HG03066 (cell line): ENCODE measurements around the gene PDLIM5.
A peak's percentile ranks its signal among the peaks of the same experiment; 100 is the strongest.
"Not testable (repeated sequence)": the region's sequence is repeated elsewhere in the genome, so short reads cannot be mapped to it uniquely, and the experiment has no call there.

Experiments
- ATAC-seq: cut with Tn5 transposase; IDR thresholded peaks from one replicate; pipeline ENCODE4 v1.9.1; 2021; ENCODE audit warnings: low read depth; ENCODE audit not compliant: unreplicated experiment

PDLIM5 gene

DNA sequence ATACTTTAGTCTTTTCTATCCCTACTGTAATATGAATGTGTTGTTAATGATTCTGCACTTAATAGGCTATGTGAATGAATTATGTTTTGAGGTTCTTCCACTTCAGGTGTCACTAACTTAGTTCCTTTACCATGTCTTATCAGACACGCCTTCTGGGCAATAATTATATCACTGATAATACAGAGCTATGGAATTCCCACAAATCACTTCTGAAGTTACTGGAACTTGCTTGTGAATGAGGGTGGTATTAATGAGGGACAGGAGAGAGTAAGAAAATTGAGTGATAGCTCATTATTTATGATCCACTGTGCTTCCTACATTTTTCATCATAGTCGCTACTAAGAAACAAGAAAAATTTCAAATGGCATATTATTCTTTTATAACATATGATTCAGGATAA lies 130.0 kb downstream of the PDLIM5 start:
- ATAC-seq: no peak

DNA sequence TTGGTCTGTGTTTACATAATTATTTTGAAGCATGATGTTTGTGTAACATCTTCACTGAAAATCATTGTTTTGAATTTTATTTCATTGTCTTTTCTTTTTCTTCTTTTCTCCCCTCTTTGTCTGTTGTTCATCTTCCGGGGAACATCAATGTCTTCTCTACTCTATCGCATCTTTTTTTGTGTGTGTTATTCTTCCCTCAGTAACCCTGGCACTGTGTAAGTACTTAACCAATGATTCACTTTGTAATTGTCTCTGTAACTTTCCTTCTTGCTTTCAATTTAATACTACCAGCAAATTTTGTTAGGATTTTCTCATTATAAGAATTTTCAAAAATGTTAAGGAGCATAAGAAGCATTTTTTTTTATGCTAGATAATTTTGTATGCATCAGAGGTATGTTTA lies 130.8 kb downstream of the PDLIM5 start:
- ATAC-seq: no peak

DNA sequence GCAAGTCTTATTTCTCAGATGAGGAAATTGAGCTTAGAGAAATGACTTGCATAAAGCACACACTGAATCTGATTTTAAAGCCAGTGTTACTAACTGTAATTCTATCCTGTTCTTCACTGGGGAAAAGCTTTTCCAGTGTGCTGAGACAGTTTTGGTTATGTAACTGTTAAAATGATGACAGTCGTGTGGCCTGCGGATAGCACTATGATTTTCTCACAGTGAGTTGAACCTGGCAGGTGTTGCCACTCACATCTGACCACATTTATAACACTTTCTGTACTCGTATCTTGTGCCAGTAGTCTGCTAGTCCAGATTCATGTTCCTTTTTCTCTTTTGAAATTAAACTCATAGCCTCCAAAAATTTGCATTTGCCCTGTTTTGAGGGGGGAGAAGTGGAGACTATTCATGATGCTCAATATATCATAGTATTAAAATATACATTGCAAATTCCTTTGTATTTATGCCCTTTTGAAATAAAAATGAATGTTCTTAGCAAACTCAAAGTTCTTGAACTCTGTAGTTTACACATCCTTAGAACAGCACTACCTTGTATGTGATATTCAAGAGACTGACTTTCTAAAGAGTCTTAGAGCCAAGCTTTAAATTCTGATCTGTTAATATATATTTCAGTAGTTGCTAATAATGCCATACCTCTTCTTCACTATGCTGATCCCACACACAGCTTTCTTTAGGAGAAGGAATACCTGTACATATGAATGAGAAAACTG lies 132.3 kb downstream of the PDLIM5 start:
- peak; percentile 54 for ATAC-seq

DNA sequence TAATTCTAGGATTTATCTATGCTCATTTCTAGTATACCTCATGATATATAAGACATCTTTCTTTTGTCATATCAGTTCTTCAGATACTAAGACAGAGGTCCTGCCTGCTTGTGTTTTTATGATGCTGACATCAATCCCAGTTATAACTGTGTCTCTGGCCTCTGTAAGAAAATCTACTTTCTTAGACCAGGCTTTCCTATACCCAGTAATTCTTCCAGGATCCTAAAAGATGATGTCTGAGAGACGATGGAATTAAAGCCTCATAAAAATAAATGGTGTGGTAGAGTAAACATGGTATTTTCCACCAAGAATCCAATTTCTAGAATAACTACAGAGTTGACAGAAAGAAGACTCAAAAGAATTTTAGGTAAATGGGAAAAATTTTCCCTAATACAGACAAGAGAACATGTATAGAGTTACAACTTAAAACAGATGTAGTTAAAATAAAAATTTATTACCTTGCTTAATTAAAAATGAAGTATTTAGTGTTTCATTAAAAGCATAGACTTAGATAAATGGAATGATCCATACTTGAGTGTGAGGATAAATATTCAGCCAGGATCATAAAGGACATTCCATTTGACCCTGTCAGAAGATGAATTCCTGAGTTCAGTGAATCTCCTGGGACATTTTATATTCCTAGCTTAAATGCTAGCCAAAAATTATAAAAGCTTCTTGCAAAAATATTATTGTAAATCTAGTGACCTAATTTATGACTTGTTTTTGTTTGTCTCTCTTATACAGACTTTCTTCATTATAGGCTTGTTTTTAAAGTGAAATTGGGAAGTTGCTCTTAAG lies 137.4 kb downstream of the PDLIM5 start:
- ATAC-seq: no peak

DNA sequence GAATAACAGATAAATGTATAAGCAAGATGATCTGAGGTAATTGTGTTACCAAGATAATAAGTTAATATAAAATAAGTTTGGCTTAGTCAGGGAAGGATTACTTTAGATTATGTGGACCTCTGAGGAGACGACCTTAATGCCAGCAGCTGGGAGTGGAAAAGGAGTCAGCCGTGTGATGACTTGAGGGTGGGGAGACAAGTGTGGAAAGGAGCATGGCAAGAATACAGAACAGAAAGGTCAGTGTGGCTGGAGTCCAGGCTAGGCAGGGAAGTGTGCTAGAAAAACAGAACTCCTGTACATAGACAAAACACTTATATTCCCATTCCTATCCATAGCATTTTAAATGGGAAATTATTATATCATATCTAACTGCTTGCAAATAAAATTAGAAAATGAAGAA lies 138.8 kb downstream of the PDLIM5 start:
- no peak for ATAC-seq

DNA sequence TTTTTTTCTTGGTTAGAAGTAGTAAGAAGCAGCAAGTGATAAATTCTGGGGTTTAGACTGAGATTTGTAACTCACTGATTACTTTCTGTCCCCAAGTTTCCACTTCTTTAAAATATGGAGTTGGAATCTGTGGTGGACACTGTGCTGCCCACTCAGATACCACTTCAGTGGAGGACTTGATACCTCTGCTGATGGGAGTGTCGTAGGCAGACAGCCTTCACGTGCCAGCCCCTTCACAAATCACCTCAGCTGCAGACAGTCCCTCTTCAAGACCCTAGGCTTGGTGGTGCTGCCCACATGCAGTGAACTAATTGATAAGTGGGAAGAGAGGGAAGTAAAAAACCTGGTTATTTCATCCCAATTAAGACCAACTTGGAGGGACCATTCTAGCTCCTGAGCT lies 139.5 kb downstream of the PDLIM5 start:
- ATAC-seq: no peak

DNA sequence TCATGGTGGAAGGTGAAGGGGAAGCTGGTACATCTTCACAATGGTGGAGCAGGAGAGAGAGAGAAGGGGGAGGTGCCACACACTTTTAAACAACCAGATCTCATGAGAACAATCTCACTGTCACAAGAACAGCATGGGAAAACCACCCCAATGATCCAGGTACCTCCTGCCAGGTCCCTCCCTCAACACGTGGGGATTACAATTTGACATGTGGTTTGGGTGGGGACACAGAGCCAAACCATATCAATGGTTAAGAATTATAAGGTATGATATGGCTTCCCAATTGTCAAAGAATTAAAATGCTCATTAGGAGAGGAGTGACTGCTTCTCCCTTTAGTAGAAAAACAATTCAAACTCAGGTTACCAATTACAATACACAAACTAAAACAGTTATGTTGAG lies 143.3 kb downstream of the PDLIM5 start:
- no peak for ATAC-seq

DNA sequence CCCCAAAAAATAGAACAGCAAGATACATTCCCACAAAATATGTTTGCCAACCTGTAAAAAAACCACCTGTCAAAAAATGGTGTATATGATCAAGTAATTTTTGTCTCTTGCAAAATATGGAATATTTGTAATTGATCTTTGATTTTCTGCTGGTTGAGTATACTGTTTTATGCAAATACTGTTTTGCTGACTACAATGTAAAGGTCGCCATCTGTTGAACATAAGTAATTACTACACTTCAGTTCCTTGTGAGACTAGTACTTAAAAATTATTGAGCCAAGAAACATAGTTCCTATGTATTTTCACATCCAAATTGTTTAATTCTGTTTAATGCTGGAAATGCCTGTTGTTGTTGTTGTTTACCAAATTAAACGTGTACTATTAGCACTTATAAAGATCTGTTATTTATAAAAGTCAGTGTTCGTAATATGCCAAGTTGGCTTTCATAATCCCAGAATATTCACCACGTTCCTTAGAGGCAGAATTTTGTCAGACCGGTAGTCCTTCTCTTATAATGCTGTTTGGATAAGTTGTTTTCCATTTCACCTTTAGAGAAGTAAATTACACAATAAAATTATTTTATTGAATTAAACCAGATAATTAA lies 144.2 kb downstream of the PDLIM5 start:
- peak; percentile 94 for ATAC-seq

DNA sequence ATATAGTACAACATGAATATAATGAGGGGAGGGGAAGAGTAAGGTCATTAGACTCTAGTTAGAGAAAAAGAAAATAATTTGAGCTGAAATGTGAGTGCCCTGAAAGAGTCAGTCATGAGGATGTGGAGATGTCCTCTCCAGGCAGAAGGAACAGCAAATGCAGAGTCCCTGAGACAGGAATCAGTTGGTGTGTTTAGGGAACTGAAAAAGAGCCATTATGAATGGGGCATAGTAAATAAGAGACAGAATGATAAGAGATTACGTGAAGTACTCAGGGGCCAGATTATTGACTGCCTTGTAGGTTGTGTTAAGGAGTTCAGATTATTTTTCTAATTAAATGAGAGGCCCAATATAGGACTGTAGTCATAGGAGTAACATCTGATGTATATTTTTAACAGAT lies 147.0 kb downstream of the PDLIM5 start:
- ATAC-seq: no peak

DNA sequence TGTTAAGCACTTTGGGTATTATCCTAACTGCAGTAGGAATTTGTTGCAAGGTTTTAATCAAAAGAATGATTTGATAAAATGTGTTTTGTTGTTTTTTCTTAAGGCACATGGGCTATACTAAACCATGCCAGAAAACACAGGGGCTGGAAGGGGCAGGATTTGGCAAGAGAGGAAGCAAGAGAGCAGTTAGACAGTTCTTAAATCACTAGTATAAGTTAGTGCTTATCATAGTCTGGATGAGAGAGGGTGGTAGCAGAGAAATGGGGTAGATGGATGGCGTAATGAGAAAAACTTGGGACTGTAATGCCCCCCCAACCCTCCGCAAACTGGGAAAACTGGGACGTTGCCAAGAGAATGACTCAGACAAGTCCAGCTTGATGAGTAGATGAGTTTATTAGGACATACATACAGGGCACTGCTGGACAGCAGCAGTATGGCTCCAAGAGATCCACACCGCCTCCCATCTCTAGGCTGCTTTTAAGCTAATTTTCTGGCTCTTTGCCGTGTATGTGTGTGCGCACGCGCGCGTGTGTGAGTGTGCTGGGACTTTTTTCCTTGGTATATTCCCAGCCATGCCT lies 151.5 kb downstream of the PDLIM5 start:
- no peak for ATAC-seq

DNA sequence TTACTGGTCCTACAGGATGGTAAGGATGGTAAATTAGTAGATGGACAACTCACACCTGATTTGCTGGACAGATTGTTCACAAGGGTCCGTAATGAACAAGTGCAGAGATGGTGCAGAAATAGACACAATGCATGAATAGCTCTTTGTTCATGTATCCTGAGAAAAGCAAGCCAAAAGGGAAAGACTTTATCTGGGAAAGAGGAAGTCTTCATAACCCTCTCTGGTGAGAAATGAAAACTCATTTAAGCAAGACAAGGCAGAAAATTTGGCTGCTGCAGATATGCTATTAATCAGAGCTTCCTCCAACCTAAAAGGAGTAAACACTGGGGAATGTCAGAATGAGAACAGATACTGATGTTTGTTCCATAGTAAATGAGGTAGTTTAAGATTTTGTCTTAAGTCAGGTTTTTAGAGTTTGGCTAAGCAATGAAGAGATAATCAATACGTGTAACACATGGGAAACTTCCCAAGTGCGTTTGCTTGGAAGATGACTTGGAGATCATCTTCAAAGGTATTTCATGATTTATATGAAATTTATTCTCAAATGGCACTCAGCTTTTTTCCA lies 153.6 kb downstream of the PDLIM5 start:
- ATAC-seq: no peak

DNA sequence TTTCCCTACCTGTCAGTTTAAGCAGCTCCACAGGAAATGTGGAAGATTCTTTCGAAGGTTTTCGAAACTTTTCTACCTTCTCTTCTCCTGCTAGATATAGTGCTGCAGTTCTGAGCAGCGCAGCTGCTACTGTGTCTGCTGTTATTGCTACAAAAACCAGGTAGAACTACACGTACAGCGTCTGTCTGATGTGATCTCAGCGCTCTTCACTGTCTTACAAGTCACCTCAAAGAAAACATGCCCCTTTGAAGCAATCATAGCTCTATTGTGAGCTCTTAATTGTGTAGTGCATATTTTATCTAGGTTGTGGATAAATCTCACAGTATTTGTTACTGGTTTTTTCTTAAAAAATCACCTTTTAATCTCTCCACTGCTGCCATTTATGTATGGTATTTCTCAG lies 158.4 kb downstream of the PDLIM5 start:
- no peak for ATAC-seq

DNA sequence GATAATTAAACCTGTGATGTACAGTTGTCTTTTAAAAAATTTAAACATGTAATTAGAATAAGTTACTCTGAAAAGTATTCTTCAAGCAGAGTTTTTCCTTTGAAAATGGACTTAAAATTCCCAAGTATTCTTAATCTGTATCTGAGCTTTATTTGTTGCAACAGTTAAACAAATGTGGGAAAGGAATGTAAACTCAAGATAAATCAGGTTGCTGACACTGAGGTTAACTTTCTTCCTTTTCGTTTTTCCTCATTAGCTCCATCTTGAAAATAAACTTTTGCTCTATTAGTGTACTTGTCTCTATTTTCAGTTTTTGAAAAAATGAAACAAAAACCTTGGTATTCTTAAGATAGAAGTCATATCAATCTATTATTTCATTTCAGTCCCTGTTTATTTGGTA lies 161.5 kb downstream of the PDLIM5 start:
- ATAC-seq: no peak

DNA sequence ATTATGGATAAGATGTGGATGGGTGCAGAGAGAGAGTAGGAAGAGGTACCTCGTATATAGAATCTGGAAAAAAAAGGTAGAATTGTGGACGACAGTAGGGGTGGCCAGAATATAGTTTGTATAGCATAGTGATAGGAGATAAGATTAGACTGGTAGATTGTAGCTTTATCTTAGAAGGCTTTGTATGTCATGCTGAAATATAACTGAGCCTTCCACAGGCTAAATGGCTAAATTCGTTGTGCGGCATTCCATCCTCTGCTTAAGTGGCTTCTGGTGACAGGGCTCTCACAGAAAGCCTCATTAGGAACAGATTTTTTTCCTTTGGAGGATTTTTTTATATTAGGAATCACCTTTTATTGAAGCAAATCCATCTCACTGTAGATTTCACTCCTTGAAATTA lies 163.7 kb downstream of the PDLIM5 start:
- no peak for ATAC-seq

DNA sequence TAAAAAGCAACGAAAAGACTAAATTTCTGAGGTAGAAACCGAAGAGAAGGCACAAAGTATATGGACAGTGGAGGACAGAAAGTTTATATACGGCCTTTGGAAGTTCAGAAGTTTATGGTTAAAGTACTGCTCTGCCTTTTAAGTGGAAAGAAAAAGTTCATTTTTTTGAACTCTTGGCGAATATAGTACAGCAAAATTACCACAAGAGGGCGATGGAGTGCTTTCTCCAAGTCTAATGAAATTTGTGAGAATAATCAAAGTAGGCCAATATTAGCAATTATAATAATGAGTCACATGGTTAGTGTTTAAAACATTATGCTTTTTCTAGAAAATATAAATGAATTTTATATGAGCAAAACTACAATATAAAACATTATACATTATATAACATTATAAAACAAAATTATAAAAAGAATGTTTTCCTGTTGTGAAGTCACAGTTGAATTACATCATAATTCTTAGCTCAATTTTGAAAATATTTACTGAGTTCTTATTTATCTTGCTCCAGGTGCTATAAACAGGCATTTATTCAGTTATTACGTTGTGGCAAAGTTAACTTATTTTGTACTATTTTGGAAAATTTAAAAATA lies 169.8 kb downstream of the PDLIM5 start:
- ATAC-seq: no peak

DNA sequence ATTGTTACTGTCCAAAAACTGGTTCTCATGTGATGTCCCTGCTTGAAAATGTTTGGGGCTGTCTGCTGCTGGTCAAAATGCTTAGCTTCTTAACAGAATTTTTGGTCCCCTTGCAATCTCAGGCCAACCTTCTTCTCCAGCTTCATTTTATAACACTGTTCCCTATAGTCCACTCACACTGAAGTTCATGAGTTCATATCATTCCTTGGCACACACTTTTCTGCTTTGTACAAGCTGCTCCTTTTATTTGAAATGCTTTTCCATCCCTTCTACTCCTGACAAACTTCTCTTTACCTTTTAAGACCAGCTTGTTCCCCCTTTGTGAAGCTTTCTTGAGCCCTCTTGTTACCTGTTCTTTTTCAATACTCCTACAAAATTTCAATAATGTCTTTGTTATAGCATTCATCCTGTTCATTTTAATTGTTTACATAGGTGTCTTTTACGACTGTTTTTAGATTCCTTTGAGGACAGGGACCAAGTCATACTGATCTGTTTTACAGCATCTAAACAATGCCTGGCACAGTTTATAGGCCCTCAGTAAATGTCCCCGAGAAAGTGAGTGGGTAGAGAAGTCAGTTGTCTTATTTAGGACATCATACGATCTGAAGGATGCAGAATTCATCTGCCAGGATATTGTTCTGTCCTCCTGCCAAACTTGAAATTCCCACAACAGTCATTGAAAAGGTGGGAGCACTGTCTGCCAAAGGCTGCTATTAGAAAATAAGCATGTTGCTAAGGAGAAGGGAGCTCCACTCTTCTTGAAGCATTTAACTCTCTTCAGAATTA lies 171.6 kb downstream of the PDLIM5 start:
- no peak for ATAC-seq

DNA sequence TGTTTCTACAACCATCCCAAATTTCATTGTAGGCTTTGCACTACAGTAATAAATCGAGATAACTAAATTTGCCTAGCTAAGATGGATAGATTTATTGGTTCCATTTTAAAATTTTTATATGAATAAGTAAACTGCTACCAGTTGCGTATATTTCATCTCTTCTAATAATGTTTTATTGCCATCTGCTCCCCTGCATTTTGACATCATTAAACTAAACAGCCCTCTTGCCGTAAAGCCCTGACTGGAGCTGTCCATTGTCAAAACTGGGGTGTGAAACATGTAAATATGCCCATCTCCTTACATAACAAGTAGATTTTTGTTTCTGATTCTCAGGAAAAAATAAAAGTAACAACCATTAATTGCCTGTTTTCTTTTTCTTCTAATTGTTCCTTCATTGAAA lies 175.2 kb downstream of the PDLIM5 start:
- ATAC-seq: no peak

DNA sequence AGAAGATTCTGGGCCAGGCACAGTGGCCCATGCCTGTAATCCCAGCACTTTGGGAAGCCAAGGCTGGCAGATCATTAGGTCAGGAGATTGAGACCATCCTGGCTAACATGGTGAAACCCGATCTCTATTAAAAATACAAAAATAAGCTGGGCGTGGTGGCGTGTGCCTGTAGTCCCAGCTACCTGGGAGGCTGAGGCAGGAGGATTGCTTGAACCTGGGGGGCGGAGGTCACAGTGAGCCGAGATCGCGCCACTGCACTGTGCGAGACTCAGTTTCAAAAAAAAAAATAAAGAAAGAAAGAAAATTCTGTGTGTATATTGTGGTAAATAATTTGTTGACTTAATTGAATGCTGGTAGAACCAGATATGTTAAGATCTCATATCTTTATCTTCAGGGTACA lies 177.3 kb downstream of the PDLIM5 start:
- ATAC-seq: not testable (repeated sequence)

DNA sequence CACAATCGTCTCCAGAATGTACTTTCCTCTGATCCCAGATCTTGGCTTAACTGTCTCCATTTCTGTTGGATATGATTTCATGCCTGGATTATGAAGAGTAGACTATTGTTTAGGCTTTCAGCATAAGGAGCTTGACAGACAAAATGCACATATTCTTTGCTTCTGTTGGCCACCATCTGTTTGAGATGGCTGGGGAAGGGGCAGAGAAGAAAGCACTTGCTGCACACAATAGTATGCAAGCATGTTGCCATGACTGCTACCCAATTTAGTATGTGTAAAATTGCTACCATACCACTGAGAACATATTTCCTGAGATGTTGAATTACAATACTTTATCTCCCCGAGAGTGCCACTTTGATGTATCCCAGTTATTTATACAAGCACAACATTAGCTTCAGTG lies 178.1 kb downstream of the PDLIM5 start:
- ATAC-seq: no peak

DNA sequence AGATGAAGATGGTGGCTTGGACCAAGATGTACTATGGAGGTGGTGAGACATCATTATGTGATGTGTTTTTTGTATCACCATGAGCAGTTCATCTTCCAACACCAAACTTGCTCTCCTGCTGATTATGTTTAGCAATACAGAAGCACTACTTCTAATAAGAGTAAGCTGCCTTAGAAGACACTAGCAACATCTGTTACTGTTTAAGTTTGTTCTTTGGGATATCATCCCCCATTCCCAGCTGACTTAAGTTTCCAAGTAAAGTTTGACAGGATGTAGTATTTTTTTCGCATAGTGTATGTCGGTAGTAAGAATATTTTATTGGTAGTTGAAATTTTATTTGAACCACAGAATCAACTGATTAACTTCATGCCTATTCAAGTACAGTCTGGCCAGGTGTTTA lies 182.5 kb downstream of the PDLIM5 start:
- no peak for ATAC-seq
